ENCODE measurements around the gene LBX1.

- TF ChIP-seq, protein P1, sequence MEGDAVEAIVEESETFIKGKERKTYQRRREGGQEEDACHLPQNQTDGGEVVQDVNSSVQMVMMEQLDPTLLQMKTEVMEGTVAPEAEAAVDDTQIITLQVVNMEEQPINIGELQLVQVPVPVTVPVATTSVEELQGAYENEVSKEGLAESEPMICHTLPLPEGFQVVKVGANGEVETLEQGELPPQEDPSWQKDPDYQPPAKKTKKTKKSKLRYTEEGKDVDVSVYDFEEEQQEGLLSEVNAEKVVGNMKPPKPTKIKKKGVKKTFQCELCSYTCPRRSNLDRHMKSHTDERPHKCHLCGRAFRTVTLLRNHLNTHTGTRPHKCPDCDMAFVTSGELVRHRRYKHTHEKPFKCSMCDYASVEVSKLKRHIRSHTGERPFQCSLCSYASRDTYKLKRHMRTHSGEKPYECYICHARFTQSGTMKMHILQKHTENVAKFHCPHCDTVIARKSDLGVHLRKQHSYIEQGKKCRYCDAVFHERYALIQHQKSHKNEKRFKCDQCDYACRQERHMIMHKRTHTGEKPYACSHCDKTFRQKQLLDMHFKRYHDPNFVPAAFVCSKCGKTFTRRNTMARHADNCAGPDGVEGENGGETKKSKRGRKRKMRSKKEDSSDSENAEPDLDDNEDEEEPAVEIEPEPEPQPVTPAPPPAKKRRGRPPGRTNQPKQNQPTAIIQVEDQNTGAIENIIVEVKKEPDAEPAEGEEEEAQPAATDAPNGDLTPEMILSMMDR (IDR thresholded peaks at IDR 0.05): no peak
- TF ChIP-seq POLR2A (IDR thresholded peaks at IDR 0.05) (no peak), POLR2AphosphoS5 (IDR thresholded peaks at IDR 0.05) (no peak)
Measured at GRCh38 chr10:101207026-101207425, 22.2 kb downstream of the LBX1 start.

All from prostate gland (tissue), 2 donors.